NCI-H82 (cell line): ENCODE measurements around the gene MYG1.
"Not testable (repeated sequence)": the region's sequence is repeated elsewhere in the genome, so short reads cannot be mapped to it uniquely, and the experiment has no call there.

Experiments
- DNase-seq: peaks from one replicate; lab custom pipeline; 2025; lab: John Stamatoyannopoulos, UW

The MYG1 gene

GRCh38 chr12:53286448-53286847 lies 13.0 kb upstream of the MYG1 start:
- DNase-seq: no peak

DNA sequence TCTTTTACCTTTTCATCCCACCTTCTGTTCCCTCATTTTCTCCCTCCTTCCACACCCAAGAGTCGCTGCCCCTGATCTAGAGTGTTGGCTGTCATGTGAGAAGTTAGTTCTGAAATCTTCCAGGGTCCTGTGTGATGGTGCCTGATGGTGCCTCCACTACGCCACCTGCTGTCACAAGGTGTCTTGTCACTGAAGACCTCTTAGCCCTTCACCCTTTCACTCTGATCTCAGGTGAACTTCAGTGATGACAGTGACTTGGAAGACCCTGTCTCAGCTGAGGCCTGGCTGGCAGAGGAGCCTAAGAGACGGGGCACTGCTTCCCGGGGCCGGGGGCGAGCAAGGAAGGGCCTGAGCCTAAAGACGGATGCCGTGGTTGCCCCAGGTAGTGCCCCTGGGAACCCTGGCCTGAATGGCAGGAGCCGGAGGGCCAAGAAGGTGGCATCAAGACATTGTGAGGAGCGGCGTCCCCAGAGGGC lies 11.7 kb upstream of the MYG1 start:
- peak; percentile 79 for DNase-seq

DNA sequence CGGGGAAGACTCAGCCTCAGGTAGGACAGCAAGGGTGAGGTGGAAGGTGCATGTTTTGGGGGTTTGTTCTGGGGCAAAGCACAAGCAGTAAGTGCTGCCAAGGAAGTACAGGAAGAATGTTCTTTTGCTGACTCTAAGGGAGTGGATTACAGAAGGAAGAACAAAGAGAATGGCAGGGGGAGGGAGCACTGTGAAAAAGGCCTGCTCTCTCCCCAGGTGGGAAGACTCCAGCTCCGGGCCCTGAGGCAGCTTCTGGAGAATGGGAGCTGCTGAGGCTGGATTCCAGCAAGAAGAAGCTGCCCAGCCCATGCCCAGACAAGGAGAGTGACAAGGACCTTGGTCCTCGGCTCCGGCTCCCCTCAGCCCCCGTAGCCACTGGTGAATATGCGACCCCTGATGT lies 11.2 kb upstream of the MYG1 start:
- no peak for DNase-seq

GRCh38 chr12:53289891-53290290 lies 9.6 kb upstream of the MYG1 start:
- DNase-seq: no peak

- DNase-seq: no peak
These were observed 8.8 kb upstream of the MYG1 start for GRCh38 chr12:53290661-53291060.

DNA sequence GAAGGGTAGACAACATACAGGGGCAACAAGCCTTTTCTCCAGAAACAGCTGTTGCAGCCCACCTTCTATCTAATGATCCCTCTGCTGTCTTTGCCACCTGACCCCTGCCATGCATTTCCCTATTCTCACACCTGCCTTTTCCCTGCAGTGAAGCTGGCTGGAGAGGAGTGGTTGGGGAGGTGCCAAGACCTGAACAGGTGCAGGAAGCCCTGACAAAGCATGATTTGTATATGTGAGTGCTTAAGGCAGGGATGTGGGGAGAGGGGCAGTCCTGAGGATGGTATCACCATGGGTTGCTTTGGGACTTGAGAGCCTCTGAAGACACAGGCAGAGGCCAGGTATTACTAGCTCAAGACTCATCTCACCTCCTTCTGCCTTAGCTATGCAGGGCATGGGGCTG lies 7.1 kb upstream of the MYG1 start:
- DNase-seq: no peak

- DNase-seq: peak; percentile 92
These were observed 4.2 kb upstream of the MYG1 start, which contains the start of gene PFDN5 for GRCh38 chr12:53295070-53295890. PFDN5 (plus strand) TSS chr12:53295542; CDS start chr12:53295568, 26 bp downstream.

- DNase-seq: no peak
These were observed 3.6 kb upstream of the MYG1 start for GRCh38 chr12:53295891-53296219.

DNA sequence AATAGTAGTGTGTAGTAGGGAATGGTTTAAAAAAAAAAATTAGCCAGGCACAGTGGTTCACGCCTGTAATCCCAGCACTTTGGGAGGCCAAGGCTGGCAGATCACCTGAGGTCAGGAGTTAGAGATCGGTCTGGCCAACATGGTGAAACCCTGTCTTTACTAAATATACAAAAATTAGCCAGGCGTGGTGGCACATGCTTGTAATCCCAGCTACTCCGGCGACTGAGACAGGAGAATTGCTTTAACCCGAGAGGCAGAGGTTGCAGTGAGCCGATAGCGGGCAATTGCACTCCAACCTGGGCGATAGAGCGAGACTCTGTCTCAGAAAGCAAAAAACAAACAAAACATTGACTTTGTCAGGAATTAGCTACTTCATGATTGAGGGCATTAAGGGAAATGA lies 2.4 kb upstream of the MYG1 start:
- not testable (repeated sequence) for DNase-seq

- no peak for DNase-seq
These were observed 1.3 kb upstream of the MYG1 start for GRCh38 chr12:53298164-53298563.

DNA sequence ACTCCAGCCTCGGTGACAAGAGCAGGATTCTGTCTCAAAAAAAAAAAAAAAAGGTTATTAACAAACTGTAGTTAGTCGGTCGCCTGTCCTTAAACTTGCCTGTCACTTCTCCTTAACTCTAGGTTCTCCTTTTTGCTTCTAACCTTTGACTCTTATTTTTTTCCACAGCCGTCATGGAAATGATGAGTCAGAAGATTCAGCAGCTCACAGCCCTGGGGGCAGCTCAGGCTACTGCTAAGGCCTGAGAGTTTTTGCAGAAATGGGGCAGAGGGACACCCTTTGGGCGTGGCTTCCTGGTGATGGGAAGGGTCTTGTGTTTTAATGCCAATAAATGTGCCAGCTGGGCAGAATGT lies 418 bp upstream of the MYG1 start:
- DNase-seq: no peak

DNA sequence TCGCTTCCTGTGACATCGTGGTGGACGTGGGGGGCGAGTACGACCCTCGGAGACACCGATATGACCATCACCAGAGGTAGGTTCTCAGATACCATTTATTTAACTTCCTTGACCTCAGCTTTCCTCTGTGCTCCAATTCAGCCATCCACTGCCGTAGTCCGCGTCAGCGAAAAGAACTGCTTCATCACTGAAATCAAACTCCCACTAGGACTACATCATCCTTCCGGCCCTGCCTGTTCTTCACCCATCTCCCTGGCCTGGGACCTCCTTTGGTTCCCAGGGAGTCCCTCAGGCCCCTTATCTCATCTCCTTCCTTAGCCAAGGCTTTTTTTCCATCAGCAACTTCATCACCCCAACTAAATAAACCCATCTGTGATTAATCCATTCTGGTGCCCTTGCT lies 692 bp downstream of the MYG1 start:
- no peak for DNase-seq

GRCh38 chr12:53302903-53303302 lies 3.4 kb downstream of the MYG1 start:
- DNase-seq: no peak

GRCh38 chr12:53306826-53307225 lies 7.3 kb downstream of the MYG1 start:
- DNase-seq: no peak

DNA sequence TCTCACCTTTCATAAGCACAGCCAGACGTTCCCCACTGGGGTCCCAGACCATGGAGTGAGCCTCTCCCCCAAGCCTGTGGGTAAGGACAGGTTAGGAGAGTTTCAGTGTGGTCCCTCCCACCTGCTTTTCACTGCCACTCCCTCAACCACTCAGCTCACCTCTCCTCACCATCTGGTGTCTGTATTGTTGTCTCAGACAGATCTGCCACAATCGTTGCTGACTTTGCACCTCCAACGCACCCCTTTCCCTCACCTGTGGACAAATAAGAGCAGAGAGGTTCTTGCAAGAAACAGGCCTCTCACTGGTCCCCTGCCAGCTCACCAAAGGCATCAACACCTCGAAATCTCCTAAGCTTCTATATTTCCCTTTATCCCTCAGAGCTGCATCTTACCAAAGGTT lies 8.8 kb downstream of the MYG1 start:
- DNase-seq: peak; percentile 17

GRCh38 chr12:53313996-53314395 lies 14.5 kb downstream of the MYG1 start:
- DNase-seq: no peak

DNA sequence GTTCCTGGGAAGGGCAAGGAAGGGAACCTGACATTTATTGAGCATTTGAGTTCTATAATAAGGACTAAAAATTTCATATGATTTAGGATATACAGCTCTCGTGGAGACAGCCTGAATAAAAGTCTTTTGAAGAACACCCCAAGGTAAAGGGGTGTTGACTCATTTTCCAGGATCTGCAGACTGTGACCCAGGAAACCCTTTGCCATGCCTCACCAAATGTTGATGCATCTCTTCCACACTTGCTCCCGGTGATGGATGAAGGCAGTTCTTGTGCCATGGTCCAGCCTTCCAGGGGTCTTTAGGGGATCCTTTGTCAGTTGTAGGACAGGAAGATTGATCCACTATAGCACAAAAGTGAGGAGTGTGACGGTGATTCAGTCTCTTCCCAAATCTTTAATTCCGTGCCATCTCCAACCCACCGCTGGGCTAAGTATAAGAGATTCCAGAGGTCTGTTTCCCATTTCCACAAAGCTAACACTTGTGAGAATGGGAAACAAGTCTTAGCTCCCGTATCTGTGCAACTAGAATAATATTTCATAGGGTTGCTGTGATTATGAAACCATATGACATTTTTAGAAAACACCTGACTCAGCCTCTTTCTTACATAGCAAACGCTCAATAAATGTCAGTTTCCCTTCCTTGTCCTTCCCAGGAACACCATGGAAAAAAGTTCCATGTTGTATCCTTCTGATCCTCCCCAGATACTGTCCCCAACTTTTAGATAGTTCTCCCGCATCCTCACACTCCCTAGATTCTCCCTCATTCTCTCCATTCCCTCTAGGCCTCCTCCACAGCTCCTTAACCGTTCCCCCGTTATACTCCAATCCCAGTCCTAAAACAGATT lies 21.1 kb downstream of the MYG1 start:
- DNase-seq: no peak

GRCh38 chr12:53324113-53324778 lies 24.8 kb downstream of the MYG1 start:
- DNase-seq: peak; percentile 50

DNA sequence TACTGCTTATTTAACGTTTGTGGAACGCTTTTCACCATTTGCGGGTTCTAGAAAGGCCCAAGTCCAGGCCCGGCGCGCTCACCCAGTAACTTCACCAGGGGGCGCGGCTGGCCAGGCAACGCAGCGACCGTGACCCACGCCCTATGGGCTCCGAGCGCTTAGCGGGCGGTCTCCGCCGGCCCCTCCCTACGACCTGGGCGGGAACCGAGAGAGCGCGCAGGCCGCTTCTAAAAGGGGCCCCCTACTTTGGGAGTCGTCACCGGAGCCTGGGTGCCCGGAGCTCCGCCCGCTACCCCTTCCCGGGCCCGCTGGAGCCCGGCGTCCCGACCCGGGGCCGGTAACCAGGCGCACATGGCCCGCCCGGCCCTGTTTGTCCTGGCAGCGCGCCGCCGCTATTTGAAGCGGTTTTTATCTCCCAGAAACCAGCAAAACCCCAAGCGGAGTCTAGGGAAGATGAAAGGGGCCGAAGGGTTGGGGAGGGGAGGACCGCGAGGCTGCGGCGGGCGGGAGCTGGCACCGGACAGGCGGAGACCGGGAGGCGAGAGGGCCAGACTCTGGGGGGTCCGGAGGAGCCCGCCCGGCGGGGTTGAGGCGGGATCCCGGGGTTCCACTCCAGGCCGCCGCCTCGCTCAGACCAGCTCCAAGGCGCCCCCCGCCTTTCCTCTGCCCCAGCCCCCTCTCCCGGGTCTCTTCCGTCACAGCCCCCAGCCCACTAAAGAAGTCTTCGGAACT lies 25.4 kb downstream of the MYG1 start:
- DNase-seq: peak; percentile 94

DNA sequence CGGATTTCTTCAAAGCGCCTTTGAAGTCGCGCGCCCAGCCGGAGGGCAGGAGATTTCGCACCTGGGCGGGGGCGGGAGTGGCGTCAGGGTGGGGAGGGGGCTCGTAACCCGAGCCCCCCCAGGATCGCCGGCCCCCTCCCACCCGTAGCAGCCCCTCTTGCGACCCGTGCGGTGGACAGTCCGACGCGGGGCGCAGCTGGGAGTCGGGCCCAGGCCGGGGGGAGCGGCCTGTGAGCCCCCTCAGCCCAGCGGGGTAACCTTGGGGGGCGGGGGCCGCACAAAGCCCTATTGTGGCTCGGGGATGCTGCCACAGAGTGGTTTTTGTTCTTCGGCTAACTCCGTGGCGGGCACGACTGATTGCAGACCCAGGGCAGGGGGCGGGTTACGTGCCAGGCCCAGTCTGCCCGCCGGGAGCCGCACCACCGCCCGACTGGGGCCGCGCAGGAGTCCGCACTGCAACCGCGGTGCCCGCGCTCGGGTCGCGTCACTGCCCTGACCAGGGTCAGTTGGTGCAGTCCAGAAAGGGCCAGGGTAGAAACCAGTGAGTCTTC lies 26.1 kb downstream of the MYG1 start:
- DNase-seq: no peak

- peak; percentile 22 for DNase-seq
These were observed 27.1 kb downstream of the MYG1 start for GRCh38 chr12:53326460-53327185.
